ENCODE measurements around the gene MPZL3. TPM values are rescaled to one million over a fixed set of nuclear protein-coding genes. Genes with fewer than 3 reads are reported as not detected.

The MPZL3 gene
- total RNA-seq, 3 donors from 2014 or later = 0.64 to 23.0 (median 13.1) TPM

DNA sequence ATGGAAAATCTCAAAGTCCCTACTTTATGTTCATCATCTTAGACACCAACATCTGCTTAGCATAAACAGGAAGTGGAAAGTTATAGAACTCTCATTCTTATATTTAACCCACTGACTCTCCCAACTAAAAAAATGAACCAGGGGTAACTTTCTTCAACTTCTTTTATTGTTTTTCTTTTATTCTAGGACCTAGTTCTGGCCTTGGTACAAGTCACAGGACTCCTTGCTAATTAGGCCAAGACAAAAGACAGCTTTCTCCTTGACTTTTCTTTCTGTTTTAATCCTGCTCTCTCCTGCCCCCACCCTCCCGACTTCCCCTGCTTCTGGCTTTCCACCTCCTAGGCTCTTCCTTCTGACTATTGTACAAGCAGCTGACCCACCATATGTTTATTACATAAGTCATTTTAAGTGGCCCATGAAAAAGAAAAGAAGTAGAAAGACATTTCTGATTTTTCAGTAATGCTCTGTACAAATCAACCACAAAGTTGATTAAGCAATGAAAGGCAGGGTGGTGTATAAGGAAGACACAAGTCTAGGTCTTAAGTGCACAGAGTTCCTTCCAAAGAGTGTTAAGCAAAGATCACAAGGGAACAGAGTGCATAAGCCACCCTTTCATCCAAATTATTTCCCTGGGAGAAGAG, 45.7 kb downstream of the MPZL3 start:
- H3K27ac ChIP-seq = no peak overlapping the region
- intact Hi-C loops (cut with DNase I; ENCODE audit: low total_unique reads) = no loop called here
- DNase-seq (ENCODE audit: low spot score in 2 of 2) = no peak

DNA sequence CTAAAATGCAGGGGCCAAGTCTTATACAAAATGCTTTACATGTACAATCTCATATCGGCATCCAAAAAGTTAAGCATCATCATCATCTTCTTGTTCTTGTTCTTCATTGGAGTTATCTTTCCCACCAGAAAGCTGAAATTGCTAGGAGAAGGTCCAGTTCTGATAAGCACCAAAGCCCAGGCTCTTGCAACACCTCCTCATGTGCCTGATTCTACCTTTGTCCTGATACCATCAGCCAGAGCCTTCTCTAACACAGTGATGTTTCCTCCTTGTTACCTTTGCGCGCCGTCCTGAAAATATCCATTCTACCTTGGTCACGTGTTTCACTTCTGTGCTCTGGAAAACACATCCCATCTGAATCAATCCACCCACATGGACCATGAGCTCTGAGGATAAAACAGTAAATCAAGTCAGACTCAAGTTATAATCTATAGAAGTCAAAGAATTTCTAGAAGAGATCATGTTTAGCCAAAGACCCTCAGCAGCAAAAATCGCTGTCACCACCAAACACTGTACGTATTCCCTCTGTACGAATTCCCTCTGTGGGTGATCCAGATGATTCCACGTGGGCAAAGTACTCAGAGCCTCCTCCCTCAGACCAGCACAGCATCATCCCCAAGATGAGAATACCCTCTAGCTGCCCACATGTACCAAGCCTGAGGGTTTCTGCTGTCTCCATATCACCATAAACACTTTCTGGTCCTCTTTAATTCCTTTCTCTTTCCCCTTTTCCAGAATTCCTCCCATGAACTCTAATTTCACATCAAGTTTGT, 46.4 kb downstream of the MPZL3 start:
- TF ChIP-seq POLR2A (IDR thresholded peaks at IDR 0.05) = no peak
- TF ChIP-seq, protein P1, sequence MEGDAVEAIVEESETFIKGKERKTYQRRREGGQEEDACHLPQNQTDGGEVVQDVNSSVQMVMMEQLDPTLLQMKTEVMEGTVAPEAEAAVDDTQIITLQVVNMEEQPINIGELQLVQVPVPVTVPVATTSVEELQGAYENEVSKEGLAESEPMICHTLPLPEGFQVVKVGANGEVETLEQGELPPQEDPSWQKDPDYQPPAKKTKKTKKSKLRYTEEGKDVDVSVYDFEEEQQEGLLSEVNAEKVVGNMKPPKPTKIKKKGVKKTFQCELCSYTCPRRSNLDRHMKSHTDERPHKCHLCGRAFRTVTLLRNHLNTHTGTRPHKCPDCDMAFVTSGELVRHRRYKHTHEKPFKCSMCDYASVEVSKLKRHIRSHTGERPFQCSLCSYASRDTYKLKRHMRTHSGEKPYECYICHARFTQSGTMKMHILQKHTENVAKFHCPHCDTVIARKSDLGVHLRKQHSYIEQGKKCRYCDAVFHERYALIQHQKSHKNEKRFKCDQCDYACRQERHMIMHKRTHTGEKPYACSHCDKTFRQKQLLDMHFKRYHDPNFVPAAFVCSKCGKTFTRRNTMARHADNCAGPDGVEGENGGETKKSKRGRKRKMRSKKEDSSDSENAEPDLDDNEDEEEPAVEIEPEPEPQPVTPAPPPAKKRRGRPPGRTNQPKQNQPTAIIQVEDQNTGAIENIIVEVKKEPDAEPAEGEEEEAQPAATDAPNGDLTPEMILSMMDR (IDR thresholded peaks at IDR 0.05) = no peak
- TF ChIP-seq POLR2AphosphoS5 (IDR thresholded peaks at IDR 0.05) = no peak
- Histone ChIP-seq H3K9me3 (no peaks in the 10 kb centered on the region), H3K36me3 (no peaks in the 10 kb centered on the region), H3K27me3 (no peaks in the 10 kb centered on the region), H3K27ac (no peak overlapping the region), H3K4me1 (no peaks in the 10 kb centered on the region), H3K4me3 (no peak overlapping the region)
- DNase-seq (ENCODE audit: low spot score in 2 of 2) = no peak
- intact Hi-C loops (cut with DNase I; ENCODE audit: low total_unique reads) = no loop called here

More for the DNA sequence above, 45.7 kb downstream of the MPZL3 start:
- no peaks in the 10 kb centered on the region for H3K9me3 ChIP-seq
- no peaks in the 10 kb centered on the region for H3K4me1 ChIP-seq
- TF ChIP-seq POLR2A (IDR thresholded peaks at IDR 0.05) (no peak), POLR2AphosphoS5 (IDR thresholded peaks at IDR 0.05) (no peak)
- TF ChIP-seq, protein P1 (IDR thresholded peaks at IDR 0.05) = no peak
- no peak overlapping the region for H3K4me3 ChIP-seq
- no peaks in the 10 kb centered on the region for H3K36me3 ChIP-seq
- no peaks in the 10 kb centered on the region for H3K27me3 ChIP-seq

DNA sequence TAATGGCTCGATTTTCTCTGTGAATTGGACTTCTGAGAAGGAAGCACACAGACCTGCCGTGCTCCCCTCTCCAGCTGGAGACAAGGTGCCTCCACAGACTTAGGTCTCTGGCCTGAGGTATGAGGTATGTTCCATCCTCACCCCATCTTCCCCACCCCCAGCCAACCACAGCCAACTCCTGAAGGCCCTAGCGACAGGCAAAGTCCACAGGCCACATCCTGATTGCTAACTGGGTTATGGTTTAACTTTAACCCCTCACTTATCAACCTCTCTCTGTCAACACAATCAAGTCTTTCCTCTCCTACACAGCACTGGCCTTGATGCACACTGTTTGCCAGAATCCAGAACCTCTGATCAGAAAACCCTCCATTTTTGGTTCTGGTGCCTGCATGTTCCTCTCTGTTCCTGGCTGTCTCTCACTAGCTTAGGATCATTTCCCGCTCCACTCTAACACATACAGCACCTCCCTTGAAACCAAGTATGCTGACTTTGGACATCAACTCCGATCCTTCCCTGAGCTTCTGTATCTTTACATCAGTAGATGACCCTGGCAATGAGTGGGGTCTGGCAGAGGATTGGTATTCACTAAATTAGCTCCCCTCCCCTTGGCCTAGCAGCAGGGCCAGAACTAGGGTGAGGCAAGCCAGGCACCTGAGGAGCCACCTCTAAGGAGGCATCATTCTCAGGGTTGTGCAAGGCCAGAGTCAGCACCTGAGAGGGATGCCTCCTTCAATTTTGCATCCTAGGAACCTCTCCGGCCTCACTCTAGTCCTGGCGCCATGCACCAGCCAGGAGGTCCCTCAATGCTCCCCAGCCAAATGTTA, 49.4 kb downstream of the MPZL3 start:
- no peaks in the 10 kb centered on the region for H3K36me3 ChIP-seq
- H3K9me3 ChIP-seq = no peaks in the 10 kb centered on the region
- H3K27ac ChIP-seq = no peak overlapping the region
- no peaks in the 10 kb centered on the region for H3K27me3 ChIP-seq
- TF ChIP-seq POLR2A (IDR thresholded peaks at IDR 0.05) (no peak), POLR2AphosphoS5 (IDR thresholded peaks at IDR 0.05) (no peak)
- TF ChIP-seq, protein P1 (IDR thresholded peaks at IDR 0.05) = no peak
- no peaks in the 10 kb centered on the region for H3K4me1 ChIP-seq
- no peak overlapping the region for H3K4me3 ChIP-seq
- no peak for DNase-seq (ENCODE audit: low spot score in 2 of 2)
- intact Hi-C loops (cut with DNase I; ENCODE audit: low total_unique reads) = no loop called here

DNA sequence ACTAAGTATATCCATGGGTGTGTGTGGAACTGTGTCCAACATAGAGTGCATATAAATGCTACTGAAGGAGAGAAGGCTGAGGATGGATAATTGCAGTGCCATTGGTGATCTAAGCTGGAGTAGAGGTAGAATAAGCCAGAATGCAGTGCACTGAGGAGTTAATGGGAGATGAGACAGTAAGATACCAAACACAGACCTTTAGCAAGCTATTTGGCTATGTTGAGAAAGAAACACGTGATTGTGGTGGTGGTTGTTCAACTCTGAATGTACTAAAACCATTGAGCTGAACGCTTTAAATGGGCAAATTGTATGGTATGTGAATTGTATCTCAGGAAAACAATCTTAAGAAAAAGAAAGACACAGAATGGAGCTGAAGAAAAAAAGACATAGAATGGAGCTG, 50.2 kb downstream of the MPZL3 start:
- Histone ChIP-seq H3K36me3 (no peaks in the 10 kb centered on the region), H3K9me3 (no peaks in the 10 kb centered on the region), H3K27ac (no peak overlapping the region), H3K4me3 (no peak overlapping the region), H3K27me3 (no peaks in the 10 kb centered on the region), H3K4me1 (no peaks in the 10 kb centered on the region)
- TF ChIP-seq, protein P1 (IDR thresholded peaks at IDR 0.05) = no peak
- no peak for TF ChIP-seq POLR2A (IDR thresholded peaks at IDR 0.05)
- no peak for DNase-seq (ENCODE audit: low spot score in 2 of 2)
- intact Hi-C loops (cut with DNase I; ENCODE audit: low total_unique reads) = no loop called here
